RPMI7951 (cell line): Measurements from ENCODE around the gene FBXW5. TPM values are rescaled to one million over a fixed set of nuclear protein-coding genes. Genes with fewer than 3 reads are reported as not detected.

Source experiments
- DNase-seq: peaks from one replicate; pipeline ENCODE4 v3.0.0-alpha.2; 2012; ENCODE audit warnings: low read depth
- total RNA-seq: library from RNA; depleted of rRNA; stranded (reverse); fragments of >200 nt; shearing (Covaris generic); gene quantifications from 2 replicates; pipeline ENCODE4 v1.2.3, GENCODE V29; 2014

FBXW5 gene
- total RNA-seq, 1 experiment from 2014 or later = 48.7 TPM

DNA sequence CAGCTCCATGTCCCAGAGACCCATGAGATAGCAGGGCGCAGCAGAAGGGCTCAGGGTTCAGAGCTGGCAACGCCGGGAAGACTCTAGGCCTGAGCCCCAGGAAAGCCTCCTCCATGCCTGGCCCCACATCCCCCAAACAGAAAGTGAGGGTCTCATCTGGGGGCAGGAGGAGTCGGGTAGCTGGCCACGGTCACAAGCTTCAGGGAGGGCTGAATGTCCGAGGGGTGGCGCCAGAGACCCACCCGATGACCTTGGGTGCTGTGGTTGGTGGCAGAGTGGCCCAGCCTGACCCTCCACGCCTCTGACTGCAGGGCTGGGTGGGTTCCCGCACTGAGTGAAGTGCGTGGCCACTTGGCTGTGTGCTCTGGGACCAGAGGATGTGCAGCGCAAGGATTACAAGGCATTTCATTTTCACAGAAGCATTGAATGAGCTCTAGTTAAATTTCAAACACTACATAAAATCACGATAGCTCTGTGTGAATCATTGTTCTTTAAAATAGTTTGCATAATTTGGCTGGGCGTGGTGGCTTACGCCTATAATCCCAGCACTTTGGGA, 3.5 kb upstream of the FBXW5 start:
- peak; percentile 32 for DNase-seq

GRCh38 chr9:136947028-136947891, 2.7 kb upstream of the FBXW5 start:
- DNase-seq = no peak

GRCh38 chr9:136946228-136947027, 1.9 kb upstream of the FBXW5 start:
- no peak for DNase-seq

GRCh38 chr9:136945333-136946227, 1.0 kb upstream of the FBXW5 start:
- no peak for DNase-seq

DNA sequence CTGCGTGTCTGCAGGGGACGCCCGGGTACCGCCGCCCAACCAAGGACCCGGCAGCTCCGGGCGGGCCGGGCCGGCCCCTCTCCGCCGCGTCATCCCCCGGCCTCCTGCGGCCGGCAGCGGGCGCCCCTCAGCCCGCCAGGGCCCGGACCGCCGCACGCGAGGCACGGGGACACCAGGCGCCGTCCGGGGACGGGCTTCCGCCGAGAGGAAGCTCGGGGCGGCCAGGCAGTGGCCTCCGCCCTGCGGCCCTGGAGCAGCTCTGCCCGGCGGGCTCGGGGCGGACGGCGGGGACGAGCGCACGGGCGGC, 373 bp downstream of the FBXW5 start:
- peak; percentile 66 for DNase-seq

GRCh38 chr9:136943291-136944211, 987 bp downstream of the FBXW5 start:
- no peak for DNase-seq

DNA sequence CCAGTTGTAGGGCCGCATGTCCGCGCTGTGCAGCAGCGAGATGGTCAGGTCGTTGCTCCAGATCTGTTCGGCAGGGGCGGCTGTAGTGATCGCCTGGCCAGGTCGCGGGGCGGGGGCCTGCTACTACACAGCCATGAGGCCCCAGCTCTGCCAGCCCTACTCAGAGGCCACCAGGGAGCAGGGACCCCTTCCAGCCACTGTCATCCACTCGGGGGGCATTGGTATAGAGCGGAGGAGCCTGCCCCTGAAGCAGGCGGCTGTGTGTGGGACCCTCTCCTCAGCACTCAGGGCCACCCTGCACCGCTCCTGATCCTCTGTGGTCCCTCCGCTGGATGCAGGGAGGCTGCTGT, 1.7 kb downstream of the FBXW5 start:
- DNase-seq = no peak

GRCh38 chr9:136942112-136942880, 2.2 kb downstream of the FBXW5 start:
- no peak for DNase-seq

DNA sequence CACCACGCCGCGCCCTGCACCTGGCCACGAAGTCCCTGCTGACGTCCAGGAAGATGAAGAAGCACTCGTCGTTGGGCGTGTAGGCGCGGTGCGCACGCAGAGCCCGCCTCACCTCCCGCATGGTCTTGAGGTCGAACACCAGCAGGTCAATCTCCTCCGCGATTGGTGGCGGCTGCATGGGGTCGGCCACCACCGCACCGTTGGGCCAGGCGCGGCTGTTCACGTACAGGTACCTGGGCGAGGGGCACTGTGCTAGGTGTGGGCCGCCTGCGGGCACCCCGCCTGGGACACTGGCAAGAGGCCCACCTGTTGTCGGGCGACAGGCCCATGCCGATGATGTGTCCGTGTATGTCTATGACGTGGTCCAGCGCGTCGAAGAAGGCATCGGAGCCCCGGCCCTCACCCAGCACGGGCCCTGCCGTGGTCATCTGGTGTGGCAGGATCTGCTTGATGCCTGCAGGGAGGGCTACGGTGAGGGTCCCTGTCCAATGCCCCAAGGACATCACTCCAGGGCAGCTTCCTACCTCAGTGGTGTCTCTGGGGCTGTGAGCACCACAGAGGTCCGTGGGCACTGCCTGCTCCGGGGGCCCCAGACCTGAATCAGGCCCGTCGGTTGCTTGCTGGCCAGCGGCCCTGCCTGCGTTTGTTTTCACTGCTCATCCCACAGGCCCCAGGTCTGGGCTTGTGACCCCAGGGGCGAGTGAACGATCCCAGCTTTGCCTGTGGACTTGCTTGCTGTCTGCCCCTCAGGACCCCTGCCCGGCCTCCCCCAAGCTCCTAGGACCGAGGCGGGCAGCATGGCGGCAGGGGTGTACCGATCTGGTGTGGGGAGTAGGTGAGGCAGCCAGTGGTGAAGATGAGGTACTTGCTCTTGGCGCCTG, 3.1 kb downstream of the FBXW5 start:
- no peak for DNase-seq

- DNase-seq = no peak
These were observed 3.9 kb downstream of the FBXW5 start for GRCh38 chr9:136940526-136941230.

DNA sequence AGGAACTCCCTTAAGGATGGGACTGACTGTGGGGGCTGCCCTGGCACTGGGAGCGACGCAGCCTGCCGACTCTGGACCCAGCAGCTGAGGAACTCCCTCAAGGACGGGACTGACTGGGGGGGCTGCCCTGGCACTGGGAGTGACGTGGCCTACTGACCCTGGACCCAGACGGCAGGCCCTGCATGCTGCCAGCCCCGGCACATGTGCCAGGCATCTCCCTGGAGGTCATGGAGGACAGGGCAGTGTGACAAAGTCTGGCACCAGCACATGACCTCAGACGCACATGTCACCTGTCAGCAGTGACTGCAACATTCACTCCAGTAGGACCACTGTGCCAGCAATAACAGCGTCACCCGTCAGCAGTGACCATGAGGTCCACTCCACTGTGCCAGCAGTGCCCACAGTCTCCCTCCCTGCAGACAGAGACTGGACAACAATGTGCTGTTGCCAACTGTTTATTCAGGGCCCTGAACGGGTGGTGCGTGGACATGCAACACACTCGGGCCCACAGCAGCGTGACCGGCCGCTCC, 4.5 kb downstream of the FBXW5 start:
- no peak for DNase-seq

GRCh38 chr9:136939431-136939995, 5.0 kb downstream of the FBXW5 start:
- DNase-seq = no peak

DNA sequence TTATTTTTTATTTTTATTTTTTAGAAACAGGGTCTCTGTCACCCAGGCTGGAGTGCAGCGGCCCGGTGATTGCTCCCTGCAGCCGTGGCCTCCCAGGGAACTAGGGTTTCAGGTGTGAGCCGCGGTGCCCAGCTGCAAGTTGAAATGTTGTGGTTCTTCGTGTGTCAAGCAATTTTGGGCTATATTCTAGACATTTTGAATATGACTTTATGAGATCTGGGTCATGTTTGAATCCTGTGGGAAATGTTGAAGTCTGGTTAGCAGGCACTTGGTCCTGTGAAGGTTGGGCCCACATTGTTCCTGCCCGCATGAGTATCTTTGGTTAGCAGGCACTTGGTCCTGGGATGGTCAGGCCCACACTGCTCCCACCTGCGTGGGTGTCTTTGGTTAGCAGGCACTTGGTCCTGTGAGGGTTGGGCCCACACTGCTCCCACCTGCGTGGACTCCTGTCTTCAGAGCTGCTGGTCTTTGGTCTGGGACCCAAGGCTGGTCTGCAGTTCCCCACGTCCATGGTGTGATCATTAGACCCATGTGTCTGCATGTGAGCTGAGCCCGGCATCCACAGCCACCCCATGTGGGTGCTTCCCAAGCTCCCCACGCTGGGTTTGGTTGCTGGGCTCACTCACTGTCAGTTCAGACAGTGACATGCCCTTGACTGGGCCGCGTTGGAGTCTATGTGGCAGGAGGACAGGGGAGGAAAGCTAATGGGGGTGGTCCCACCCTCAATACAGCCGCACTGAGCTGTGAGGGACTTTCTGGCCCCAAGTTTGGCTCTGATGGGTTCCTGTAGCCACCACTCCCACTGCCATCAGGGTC, 7.1 kb downstream of the FBXW5 start:
- no peak for DNase-seq

DNA sequence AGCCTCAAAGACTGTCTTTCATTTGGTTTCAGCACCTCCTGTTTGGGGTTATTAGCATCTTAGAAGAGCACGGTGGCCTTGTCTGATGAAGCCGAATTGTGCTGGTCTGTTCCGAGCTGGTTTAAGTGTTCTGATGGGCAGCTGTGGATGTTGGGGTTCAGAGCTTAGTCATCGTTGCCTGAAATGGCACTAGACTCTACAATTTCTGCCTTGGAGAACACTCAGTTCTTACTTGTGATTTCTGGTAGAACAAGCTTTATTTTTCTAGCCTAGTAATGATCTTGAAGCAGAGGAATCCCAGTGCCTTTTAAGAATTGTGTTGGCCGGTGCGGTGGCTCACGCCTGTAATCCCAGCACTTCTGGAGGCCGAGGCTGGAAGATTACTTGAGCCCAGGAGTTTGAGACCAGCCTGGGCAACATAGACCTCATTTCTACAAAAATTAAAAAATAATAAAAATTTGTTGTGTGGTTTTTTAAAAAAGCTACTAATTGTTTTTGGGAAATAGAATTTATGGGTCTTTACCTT, 7.8 kb downstream of the FBXW5 start:
- DNase-seq = no peak

DNA sequence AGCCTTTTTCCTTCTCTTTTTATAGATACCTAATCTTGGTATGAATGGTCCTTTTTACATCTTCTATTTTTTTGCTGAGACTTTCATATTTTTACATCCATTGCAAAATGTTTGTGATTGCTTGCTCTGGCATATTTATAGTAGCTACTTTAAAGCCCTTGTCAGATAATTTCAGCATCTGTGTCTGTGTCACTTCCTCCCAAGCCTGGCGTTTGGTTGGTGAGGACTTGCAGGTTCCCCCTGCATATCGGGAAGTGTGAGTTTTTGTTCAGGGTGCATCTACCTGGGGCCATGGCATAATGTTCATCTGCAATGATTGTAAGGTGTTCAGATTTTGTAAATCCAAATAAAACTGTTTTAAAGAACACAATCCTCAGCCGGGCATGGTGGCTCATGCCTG, 8.9 kb downstream of the FBXW5 start:
- DNase-seq = no peak

GRCh38 chr9:136934277-136934676, 10.3 kb downstream of the FBXW5 start:
- DNase-seq = no peak
